ENCODE results near the gene MIDN.
"Not testable (repeated sequence)": the region's sequence is repeated elsewhere in the genome, so short reads cannot be mapped to it uniquely, and the experiment has no call there.

The MIDN gene

DNA sequence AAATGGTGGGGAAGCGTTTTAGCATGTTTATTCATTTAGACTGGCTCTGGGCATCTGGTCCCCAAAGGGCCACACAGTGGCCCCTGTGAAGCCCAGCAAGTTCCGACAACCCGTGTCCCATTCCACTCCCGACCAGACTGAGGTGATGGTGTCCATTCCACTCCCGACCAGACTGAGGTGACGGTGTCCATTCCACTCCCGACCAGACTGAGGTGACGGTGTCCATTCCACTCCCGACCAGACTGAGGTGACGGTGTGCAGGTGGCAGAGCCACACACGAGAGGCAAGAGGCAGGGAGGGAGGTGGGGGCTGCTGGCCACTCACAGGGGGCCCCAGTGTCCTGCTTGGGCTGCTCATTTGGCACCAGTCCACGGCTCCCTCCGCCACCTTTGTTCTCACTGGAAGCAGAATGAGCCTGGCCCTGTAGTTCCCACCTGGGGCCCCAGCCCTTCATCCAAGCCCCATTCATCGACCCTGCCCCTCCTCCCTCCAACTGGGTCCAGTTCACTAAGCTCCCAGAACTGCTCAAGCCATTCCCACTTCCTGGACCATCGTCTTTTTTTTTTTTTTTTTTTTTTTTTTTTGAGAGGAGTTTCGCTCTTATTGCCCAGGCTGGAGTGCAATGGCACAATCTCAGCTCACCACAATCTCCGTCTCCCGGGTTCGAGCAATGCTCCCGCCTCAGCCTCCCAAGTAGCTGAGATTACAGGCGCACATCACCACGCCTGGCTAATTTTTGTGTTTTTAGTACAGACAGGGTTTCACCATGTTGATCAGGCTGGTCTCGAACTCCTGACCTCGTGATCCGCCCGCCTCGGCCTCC is 1.9 kb upstream of the MIDN start:
- DNase-seq, result not testable (repeated sequence)

DNA sequence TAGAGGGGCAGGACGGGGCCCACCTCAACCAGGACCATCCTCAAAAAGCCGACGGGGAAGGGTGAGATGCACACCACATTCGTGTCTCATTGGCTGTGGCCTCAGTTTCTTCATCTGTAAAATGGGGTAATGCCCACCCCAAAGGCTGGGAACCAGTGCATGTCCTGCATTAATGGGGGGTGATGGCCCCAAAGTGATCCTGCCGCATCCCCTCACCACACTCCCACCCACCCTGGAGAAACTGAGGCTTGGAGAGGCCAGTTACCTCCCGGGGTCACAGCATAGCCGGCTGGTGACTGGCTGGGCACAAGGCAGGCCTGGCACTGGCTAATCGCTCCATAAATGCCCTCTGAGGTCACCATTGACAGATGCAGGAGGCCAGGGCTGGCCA is 640 bp upstream of the MIDN start:
- no peak for DNase-seq

DNA sequence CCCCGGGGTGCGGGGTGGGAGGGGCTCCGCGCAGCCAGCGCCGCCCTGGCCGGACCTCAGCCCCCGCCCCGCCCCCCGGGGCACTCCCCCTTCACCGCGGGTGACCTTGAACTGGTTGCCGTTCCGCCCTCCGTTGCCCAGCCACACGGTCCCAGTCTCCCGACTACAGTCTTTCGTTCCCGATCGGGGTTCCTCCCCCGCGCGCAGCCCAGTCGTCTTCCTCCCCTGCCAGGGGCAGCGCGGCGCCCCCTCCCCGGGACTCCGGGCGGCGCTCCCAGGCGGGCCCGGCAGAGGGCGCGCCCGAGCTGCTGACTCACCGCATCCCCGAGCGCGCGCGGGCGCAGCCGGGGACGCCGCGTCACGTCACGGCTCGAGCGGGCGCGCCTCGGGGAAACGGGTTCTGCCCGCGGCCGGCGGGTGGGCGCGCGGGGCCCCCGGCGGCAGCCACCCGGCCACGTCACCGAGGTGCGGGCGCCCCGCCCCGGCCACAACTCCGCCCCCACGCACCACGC is 459 bp downstream of the MIDN start:
- DNase-seq, result peak; percentile 84 to 87

DNA sequence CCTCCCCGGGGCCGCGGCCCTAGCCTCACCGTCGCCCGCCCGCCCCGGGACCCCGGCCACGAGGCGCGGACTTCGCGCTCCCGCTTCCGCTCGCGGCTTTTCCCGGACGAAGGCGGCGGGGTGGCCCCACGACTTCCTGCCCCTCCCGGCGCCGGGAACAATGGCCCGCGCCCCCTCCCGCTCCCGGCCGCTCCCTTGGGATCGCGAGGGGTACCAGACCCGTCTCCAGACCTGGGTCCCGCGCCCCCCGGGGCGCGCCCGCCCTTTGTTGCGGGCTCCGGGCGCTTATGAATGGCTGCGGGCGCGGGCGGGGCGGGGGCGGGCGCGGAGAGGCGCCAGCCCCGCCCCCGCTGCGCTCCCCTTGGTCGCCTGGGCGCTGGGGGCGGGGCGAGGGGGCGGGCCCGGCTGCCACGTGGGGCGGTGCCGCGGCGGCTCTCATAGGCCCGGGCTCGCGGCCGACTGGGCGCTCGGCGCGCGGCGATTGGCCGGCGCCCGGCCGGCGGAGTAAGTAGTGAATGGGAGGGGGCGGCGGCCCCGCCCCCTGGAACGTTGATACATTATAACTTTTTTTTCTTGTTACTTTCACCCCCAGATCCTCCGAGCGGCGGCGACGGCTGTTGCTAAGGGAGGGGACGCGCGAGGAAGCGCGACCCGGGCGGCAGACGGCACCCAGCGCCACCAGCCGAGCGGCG is 1.1 kb downstream of the MIDN start:
- DNase-seq, result peak; percentile 95 to 96

DNA sequence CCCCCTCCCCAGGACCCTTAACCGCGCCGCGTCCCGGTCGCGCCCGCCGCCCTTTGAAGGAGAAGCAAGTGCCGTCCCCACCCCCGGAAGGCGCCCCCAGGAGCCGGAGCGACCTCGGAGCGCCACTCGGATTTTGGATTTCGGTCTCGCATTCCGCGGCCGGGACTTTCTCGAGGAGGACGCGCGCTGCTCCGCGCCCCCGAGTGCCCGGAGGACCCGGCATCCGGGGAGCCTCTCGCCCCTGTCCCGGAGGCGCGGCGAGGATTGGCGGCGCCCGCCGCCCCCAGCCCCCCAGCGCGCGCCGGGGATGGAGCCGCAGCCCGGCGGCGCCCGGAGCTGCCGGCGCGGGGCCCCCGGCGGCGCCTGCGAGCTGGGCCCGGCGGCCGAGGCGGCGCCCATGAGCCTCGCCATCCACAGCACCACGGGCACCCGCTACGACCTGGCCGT is 1.6 kb downstream of the MIDN start:
- no peak for DNase-seq

DNA sequence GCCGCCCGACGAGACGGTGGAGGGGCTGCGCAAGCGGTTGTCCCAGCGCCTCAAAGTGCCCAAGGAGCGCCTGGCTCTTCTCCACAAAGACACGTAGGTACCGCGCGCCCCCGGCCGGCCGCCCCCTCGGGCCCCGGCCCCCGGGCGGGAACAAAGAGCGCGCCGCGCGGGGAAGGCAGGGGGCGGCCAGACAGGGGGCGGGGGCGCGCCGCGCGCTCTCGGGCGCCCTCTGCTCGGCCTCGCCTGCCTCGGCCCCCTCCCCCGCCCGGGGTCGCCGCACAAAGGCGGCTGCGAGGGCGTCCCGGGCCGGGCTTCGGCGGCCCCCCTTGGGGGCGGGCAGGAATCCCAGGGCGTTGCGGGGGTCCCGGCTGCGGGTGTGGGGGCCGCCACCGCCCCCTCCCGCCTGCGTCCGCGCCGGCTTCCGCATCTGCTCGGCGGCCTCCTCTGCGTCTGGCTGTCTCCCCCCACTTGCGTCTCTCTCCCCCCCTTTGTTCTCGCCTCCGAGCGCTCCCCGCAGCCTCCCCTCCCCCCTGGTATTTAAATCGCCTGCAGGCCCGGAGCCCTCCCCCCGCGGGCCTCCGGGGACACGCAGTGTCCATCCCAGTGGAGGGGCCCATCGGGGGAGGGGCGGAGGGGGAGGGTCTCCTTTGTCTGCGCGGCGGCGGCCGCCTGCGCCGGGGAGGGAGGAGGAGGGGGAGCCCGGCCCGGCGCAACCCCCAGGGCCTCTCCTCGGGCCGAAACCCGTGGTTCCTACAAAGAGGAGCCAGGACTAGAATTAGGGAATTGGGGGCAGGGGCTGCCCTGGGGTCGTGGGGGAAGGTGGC is 2.3 kb downstream of the MIDN start:
- DNase-seq, result peak; percentile 67 to 70

DNA sequence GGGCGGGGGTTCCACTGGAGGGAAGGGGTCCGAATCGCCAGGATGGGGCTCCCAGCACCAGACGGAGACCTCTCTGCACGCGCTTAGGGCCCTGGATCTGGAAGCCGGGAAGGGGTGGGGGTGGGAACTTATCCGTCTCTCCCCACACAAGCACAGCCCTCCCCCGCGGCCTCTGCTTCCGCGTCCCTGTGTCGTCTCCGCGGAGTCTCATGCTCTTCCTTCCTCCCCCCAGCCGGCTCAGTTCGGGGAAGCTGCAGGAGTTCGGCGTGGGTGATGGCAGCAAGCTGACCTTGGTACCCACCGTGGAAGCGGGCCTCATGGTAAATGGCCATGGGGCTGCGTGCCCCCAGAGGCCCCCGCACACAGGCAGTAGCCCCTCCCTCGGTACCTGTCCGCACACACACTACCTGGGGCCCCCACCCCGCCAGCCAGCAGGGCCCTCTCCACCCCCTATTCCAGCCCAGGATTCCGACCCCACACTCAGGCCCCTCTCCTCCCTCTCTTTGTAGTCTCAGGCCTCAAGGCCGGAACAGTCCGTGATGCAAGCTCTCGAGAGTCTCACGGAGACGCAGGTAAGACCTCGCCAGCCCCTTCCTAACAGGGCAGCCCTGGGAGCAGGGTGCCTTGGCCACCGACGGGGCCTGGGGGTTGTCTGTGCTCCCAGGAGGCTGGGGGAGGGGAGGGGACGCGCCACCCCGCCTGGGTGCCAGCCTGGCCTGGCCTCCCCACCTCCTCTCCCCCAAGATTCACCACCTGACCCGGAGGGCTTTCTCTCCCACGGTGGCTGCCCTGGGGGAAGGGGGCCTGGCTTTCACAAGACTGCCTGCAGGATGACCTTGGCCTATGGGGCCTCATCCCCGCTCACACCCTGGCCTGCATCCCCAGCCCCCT is 3.2 kb downstream of the MIDN start:
- DNase-seq, result peak; percentile 65 to 68

DNA sequence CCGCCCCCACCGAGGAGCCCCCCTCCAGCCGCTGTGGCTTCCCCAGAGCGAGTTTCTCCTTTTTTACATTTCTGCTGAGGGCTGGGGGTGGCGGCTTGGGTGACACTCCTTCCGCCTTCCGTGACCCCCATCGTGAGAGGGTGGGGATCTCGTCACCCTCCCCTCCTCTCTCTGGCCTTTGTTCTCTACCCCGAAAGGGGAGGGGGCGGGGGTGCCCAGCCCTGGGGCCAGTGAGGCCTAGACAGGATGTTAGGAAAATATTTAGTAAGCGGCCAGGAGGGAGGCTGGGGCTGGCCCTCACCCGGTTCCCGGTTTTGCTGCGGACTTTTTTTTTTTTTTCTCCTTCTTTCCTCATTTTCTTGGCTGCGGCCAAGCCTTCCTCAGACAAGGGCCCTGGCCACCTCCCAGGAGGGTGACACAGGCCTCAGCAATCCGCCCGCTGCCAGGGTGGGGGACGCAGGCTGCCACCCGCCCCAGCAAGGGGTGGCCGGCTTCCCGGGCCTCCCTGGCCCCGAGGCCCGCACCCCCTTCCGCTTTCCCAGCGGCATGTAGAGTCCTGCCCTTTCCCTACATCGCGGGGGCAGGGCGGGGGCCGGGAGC is 3.9 kb downstream of the MIDN start:
- DNase-seq, result peak; percentile 85 to 87

DNA sequence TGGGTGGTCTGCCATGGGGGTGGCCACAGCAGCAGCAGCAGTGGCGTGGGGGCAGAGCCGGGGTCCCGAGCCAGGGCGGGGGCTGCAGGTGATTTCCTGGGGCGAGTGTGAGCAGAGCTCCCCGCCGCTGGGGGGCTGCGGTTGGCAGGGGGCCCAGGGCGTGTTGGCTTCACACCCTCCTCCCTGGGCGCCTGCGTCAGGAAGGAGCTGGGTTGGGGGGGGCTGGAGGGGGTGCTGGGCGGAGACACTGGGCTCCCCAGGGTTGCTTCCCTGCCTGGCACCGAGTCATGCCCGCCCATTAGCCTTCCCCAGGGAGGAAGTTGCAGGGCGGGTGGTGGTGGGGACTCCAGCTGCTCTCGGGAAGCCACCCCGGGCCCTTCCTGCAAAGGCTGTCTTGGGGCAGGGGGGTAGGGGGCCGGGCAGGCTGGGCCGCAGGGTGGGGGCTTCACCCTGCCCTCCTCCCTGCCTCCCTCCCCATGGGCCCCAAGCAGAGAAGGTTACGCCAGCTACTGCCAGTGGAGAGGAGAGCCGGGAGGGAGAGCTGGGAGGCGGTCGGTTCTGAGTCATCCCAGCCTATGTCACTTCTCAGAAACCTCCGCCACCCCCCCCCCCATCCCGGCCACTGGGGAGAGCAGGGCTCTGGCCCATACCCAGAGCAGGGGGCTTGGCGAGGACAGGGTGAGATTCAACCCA is 4.6 kb downstream of the MIDN start:
- DNase-seq, result peak; percentile 84 to 88

DNA sequence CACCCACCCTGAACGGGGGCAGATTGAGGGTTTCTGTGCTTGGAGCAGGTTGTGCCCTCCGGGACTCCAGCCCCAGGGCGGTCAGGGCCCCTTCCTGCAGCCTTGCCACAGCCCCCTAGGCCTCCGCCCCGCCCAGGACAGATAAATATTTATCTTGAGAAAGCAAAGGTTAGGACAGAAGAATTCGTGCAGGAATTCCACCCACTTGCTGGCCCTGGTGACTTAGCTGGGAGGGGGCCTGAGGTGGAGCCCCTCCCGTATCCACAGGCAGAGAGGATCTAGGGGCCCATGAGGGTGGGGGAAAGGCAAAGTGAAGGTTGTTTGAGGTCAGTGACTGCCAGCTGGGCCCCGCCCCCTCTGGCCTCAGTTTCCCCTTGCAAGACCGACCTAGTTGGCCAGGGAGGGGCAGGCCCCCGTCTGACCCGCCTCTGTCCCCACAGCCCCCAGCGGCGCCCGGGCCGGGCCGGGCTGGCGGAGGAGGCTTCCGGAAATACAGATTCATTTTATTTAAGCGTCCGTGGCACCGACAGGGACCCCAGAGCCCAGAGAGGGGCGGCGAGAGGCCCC is 5.2 kb downstream of the MIDN start:
- DNase-seq, result no peak

DNA sequence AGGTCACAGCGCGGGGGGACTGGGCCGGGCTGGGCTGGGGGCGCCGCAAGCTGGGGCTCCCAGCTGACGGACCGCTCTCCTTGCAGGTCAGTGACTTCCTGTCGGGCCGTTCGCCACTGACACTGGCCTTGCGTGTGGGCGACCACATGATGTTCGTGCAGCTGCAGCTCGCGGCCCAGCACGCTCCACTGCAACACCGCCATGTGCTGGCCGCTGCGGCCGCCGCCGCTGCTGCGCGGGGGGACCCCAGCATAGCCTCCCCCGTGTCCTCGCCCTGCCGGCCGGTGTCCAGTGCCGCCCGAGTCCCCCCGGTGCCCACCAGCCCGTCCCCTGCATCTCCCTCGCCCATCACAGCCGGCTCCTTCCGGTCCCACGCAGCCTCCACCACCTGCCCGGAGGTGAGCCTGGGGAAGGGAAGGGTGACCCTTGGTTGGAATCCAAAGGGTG is 5.7 kb downstream of the MIDN start:
- peak in 1 of 2 donors; percentile 5 for DNase-seq

DNA sequence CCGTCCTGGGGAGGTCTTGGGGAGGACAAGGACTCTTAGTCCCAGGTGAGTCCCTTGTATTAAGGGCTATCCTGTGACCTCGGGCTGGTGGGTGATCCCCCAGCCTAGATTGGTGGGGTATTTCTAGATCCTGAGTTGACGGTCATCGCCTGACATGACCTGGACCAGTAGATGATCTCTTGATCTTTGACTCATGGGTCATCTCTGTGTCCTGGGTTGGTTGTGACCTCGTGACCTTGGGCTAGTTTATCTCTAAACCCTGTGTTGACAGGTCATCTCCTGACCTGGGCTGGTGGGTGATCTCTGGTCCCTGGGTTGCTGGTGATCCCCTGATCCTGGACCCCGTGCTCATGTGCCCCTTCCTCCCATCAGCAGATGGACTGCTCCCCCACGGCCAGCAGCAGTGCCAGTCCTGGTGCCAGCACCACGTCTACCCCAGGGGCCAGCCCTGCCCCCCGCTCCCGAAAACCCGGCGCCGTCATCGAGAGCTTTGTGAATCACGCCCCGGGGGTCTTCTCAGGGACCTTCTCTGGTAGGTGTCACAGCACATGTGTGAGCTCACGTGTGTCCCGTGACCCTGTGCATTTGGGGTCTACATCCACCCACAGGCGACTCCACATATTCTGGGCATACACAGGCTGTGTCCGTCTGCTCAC is 6.3 kb downstream of the MIDN start:
- DNase-seq, result peak in 1 of 2 donors; percentile 9

DNA sequence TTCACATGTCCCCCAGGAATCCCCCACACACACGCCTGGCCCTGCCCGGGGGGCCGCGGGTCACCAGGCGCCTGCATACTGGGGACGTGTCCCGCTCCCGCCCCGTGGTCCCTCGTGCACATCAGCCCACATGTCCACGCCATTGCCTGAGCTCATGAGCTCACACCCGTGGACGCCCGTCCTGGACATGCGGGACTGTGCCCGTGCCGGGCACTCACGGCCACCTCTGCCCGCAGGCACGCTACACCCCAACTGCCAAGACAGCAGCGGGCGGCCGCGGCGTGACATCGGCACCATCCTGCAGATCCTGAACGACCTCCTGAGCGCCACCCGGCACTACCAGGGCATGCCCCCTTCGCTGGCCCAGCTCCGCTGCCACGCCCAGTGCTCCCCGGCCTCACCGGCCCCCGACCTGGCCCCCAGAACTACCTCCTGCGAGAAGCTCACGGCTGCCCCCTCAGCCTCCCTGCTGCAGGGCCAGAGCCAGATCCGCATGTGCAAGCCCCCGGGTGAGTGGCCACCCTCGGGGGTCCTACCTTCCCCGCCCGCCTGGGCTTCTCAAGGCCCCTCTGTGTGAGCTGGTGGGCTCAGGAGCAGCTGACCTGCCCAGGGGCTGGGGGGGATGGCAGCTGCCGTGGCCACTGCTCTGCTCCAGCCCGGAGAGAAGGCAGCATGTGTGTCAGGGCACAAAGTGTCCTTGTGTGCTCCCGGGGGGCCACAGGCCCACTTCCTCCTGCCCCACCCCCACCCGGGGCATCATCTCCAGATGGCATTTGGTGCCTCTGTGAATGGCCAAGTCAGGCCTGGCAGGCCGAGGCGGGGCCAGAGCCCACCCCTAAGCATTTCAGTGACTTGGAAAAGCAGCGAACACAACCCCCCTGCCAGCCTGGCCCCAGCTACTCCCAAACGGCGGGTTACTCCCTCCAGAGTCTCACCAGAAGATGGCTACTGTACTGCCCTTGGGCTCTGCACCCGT is 7.1 kb downstream of the MIDN start:
- DNase-seq, result peak in 1 of 2 donors; percentile 8

DNA sequence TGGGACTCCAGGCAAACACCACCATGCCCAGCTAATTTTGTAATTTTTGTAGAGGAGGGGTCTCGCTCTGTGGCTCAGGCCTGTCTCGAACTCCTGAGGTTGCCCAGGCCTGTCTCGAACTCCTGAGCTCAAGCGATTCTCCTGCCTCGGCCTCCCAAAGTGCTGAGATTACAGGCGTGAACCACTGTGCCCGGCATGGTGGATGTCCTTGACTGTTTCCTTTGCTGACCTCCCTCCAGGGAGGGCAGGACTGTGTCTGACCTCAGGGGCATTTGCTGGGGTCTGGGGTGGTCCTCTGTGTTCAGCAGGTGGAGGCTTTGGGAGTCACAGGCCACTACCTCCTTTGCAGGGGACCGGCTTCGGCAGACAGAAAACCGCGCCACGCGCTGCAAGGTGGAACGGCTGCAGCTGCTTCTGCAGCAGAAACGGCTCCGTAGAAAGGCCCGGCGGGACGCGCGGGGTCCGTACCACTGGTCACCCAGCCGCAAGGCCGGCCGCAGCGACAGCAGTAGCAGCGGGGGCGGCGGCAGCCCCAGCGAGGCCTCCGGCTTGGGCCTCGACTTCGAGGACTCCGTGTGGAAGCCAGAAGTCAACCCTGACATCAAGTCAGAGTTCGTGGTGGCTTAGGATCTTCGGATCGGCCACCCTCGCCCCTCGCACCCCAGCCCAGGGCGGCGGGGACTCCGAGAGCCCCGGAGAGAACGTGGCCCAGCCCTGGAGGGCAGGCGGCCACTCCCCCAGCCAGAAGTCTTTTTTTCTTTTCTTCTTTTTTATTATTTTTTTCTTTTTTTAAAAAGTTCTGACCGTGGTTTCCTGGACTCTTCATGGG is 8.5 kb downstream of the MIDN start:
- peak in 1 of 2 donors; percentile 14 for DNase-seq

DNA sequence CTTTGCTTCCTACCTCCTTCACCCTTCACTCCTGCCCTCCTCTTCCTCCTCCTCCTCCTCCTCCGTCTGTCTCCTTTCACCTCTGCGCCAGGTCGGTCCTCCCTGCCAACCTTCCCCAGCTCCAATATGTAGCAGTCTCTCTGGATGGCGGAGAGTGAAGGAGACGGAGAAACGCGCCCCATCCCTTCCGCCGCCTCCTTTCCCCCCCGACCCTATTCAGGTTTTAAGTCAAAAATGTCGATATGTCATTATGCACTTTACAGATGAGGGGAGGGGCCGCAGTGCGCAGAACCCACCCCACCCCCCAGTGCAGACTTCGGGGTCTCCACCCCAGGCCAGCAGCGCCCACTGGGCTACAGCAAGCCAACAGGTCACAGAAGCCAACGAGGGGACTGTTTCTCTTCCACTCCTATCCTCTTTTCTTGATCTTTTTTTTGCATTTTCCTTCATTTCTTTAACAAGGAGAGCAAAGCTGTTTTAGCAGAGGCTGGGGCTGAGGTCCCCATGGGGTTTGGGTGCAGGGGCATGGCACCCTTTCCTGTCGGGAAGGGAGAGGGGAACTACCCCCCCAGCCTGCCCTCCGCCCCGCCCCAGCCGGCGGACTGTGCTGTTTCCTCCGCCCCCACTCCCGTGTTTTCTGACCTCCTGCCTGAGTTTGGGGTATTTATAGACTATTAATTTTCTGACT is 9.2 kb downstream of the MIDN start:
- peak in 1 of 2 donors; percentile 19 for DNase-seq

DNA sequence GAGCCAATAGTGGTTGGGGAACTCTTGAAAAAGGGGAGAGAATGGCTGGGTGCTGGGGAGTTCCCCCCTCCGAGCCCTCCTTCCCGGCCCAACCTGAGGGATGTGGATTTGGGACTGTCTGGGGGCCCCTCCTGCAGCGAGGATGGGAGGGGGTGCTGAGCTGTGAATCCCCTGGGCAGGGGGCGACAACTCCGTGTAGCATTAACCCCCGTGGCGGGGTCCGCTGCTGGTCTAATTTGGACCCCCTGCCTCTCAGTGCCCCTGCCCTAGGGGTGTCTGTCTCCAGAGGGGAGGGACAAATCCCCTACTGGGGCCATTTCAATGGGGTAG is 9.7 kb downstream of the MIDN start:
- DNase-seq, result no peak

DNA sequence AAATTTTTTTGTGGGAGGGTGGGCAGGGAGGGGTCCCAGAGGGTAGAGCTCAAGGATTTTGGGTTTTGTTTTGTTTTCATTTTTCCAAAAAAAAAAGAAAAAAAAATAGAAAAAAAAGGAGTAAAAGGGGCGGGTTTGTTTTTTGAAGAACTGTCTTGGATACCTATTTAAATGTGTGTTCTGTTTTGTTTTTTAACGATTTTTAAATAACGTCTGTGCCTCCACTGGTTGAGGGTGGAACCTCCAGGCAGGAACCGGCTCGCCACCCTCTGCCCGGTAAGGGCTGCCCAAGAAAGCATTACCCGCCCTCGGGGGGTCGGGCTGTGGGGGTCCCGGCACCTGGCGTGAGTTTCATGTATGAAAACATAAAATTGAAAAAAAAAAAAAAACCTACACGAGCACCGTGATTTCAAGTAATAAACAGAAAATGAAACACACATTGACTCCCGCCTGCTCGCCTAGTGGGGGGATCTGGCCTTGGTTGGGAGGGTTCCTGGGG is 10.4 kb downstream of the MIDN start:
- DNase-seq, result no peak
